GM12891 (cell line): Measurements from ENCODE around the gene NAV2.

Experiments used
- PAX5 ChIP-seq: IDR thresholded peaks from 2 replicates; pipeline ENCODE4 v1.6.1; 2011; ENCODE audit warnings: low read length, moderate library complexity, mild to moderate bottlenecking; ENCODE audit not compliant: insufficient read depth, severe bottlenecking
- POLR2A ChIP-seq: IDR thresholded peaks from 2 replicates; pipeline ENCODE4 v1.6.1; 2011; ENCODE audit warnings: low read depth, low read length, control low read depth
- POLR2AphosphoS5 ChIP-seq: IDR thresholded peaks from 2 replicates; pipeline ENCODE4 v1.6.1; 2011; ENCODE audit warnings: low read depth, low read length, control low read depth
- TAF1 ChIP-seq: IDR thresholded peaks from 2 replicates; pipeline ENCODE4 v1.6.1; 2011; ENCODE audit warnings: low read depth, low read length, control low read depth

DNA sequence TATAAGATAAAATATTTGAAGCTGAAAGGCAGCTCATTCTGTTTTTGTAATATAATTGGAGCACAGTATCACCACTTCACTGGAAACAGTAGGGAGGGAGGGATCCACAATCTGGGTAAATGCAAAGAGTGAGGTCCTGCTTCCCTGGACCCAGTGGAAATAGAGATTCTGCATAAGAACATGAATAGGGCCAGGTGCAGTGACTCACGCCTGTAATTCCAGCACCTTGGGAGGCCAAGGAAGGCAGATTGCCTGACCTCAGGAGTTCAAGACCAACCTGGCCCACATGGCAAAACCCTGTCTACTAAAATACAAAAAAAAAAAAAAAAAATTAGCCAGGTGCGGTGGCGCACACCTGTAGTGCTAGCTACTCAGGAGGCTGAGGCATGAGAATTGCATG, 303.9 kb downstream of the NAV2 start:
- no peak for TF ChIP-seq POLR2AphosphoS5
- TF ChIP-seq POLR2A: no peak
- no peak for TF ChIP-seq PAX5
- TF ChIP-seq TAF1: no peak
